Fibroblast of the aortic adventitia (primary cell): Measurements from ENCODE around the gene GLP1R. TPM values are rescaled to one million over a fixed set of nuclear protein-coding genes. Genes with fewer than 3 reads are reported as not detected.

ENCODE experiments used
- DNase-seq: peaks from one replicate; pipeline ENCODE4 v3.0.0-alpha.2; 2010; ENCODE audit warnings: low read depth
- H3K4me3 ChIP-seq: 2 replicates; pipeline ENCODE4 v1.5.1; 2011; ENCODE audit warnings: low read depth, mild to moderate bottlenecking, control low read depth, low read length, moderate library complexity
- CTCF ChIP-seq: IDR thresholded peaks from 2 replicates; pipeline ENCODE4 v1.5.1; 2011; ENCODE audit warnings: mild to moderate bottlenecking, low read length, control low read depth, inconsistent platforms; ENCODE audit not compliant: insufficient read depth
- total RNA-seq: library from RNA; depleted of rRNA; stranded (reverse); fragments of >200 nt; gene quantifications from 2 replicates; pipeline ENCODE4 v1.2.3, GENCODE V29; 2012; ENCODE audit warnings: low replicate concordance

The GLP1R gene
- total RNA-seq, 1 donor = not detected

GRCh38 chr6:39050453-39051112 lies 2.0 kb downstream of the GLP1R start:
- no peak overlapping the region for H3K4me3 ChIP-seq
- DNase-seq = no peak
- TF ChIP-seq CTCF = no peak

GRCh38 chr6:39051399-39052122 lies 3.0 kb downstream of the GLP1R start:
- H3K4me3 ChIP-seq = no peak overlapping the region
- DNase-seq = no peak
- no peak for TF ChIP-seq CTCF

- TF ChIP-seq CTCF = no peak
- H3K4me3 ChIP-seq = no peak overlapping the region
- no peak for DNase-seq
These were observed 4.5 kb downstream of the GLP1R start for GRCh38 chr6:39053016-39053624.

GRCh38 chr6:39053854-39054576 lies 5.4 kb downstream of the GLP1R start:
- no peak for TF ChIP-seq CTCF
- no peak for DNase-seq
- no peak overlapping the region for H3K4me3 ChIP-seq

- TF ChIP-seq CTCF = no peak
- no peak for DNase-seq
- no peak overlapping the region for H3K4me3 ChIP-seq
These were observed 6.1 kb downstream of the GLP1R start for GRCh38 chr6:39054577-39055142.

- no peak for DNase-seq
- no peak overlapping the region for H3K4me3 ChIP-seq
- no peak for TF ChIP-seq CTCF
These were observed 7.1 kb downstream of the GLP1R start for GRCh38 chr6:39055661-39056060.
